ENCODE data around the gene SH2D3C.

SH2D3C gene

DNA sequence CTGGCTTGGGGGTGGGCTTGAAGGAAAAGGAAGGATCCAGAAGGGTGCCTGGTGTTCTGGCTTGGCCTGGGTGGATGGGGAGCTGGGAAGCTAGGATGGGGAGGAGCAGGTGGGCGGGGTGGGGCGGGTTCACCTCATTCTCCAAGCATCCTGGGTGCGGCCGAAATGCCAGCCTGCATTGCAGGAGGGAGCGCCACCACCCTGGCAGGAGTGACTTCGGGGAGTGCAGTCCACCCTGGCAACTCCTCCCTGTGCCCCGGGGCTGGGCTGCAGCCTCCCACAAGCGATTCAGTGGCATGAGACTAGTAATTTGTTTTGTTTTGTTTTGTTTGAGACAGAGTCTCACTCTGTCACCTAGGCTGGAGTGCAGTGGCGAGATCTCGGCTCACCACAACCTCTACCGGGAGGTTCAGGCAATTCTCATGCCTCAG, 57.1 kb downstream of the SH2D3C start:
- H3K36me3 ChIP-seq (ENCODE audit: low read length) = no peaks in the 10 kb centered on the region
- no peaks in the 10 kb centered on the region for H3K9me2 ChIP-seq (replicated peaks; ENCODE audit: insufficient read depth, low read length)
- H3K4me2 ChIP-seq (ENCODE audit: low read depth, low read length, poor library complexity, severe bottlenecking) = no peak overlapping the region
- H3K9me3 ChIP-seq (ENCODE audit: insufficient read depth, low read length) = no peaks in the 10 kb centered on the region
- no peaks in the 10 kb centered on the region for H3K79me2 ChIP-seq (ENCODE audit: insufficient read depth, low read length)
- H4K20me1 ChIP-seq (ENCODE audit: low read depth, low read length) = no peaks in the 10 kb centered on the region
- H3K27me3 ChIP-seq (ENCODE audit: low read length) = no peaks in the 10 kb centered on the region
- no peak overlapping the region for H3K4me3 ChIP-seq (ENCODE audit: insufficient read depth, low read length, poor library complexity, severe bottlenecking)
- TF ChIP-seq, protein P1, sequence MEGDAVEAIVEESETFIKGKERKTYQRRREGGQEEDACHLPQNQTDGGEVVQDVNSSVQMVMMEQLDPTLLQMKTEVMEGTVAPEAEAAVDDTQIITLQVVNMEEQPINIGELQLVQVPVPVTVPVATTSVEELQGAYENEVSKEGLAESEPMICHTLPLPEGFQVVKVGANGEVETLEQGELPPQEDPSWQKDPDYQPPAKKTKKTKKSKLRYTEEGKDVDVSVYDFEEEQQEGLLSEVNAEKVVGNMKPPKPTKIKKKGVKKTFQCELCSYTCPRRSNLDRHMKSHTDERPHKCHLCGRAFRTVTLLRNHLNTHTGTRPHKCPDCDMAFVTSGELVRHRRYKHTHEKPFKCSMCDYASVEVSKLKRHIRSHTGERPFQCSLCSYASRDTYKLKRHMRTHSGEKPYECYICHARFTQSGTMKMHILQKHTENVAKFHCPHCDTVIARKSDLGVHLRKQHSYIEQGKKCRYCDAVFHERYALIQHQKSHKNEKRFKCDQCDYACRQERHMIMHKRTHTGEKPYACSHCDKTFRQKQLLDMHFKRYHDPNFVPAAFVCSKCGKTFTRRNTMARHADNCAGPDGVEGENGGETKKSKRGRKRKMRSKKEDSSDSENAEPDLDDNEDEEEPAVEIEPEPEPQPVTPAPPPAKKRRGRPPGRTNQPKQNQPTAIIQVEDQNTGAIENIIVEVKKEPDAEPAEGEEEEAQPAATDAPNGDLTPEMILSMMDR (IDR thresholded peaks at IDR 0.05; ENCODE audit: insufficient read depth, low read length, poor library complexity, severe bottlenecking) = no peak
- TF ChIP-seq EZH2phosphoT487 (conservative IDR thresholded peaks at IDR 0.05; ENCODE audit: low read length) = no peak
- no peak overlapping the region for H2AFZ ChIP-seq (ENCODE audit: low read depth, low read length, severe bottlenecking)
- H3K9ac ChIP-seq (ENCODE audit: low read length) = no peak overlapping the region
- H3F3A ChIP-seq (ENCODE audit: insufficient read depth) = no peaks in the 10 kb centered on the region
- H3K27ac ChIP-seq (ENCODE audit: low read depth, low read length) = no peak overlapping the region

DNA sequence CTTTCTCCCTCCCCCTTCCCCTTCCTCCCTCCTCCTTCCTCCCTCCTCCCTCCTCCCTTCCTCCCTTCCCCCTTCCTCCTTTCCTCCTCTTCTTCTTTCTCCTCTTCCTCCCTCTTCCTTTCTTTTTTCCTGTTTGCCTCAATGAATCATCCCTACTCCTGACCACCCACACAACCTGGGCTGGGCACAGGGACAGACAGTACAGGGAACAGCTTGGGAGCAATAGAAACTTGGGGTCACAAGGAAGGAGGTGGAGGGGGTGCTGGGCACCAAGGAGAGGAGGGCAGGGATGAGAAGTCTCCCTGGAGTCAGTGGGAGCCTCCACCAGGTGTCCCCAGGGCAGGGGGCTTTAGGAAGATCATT, 57.6 kb downstream of the SH2D3C start:
- H3F3A ChIP-seq (ENCODE audit: insufficient read depth) = no peaks in the 10 kb centered on the region
- TF ChIP-seq EZH2phosphoT487 (conservative IDR thresholded peaks at IDR 0.05; ENCODE audit: low read length) = no peak
- TF ChIP-seq, protein P1 (IDR thresholded peaks at IDR 0.05; ENCODE audit: insufficient read depth, low read length, poor library complexity, severe bottlenecking) = no peak
- H3K4me3 ChIP-seq (ENCODE audit: insufficient read depth, low read length, poor library complexity, severe bottlenecking) = no peak overlapping the region
- H3K27ac ChIP-seq (ENCODE audit: low read depth, low read length) = no peak overlapping the region
- H4K20me1 ChIP-seq (ENCODE audit: low read depth, low read length) = no peaks in the 10 kb centered on the region
- H3K9me2 ChIP-seq (replicated peaks; ENCODE audit: insufficient read depth, low read length) = no peaks in the 10 kb centered on the region
- H2AFZ ChIP-seq (ENCODE audit: low read depth, low read length, severe bottlenecking) = no peak overlapping the region
- H3K9me3 ChIP-seq (ENCODE audit: insufficient read depth, low read length) = no peaks in the 10 kb centered on the region
- no peaks in the 10 kb centered on the region for H3K36me3 ChIP-seq (ENCODE audit: low read length)
- H3K9ac ChIP-seq (ENCODE audit: low read length) = no peak overlapping the region
- H3K79me2 ChIP-seq (ENCODE audit: insufficient read depth, low read length) = no peaks in the 10 kb centered on the region
- no peaks in the 10 kb centered on the region for H3K27me3 ChIP-seq (ENCODE audit: low read length)
- H3K4me2 ChIP-seq (ENCODE audit: low read depth, low read length, poor library complexity, severe bottlenecking) = no peak overlapping the region

DNA sequence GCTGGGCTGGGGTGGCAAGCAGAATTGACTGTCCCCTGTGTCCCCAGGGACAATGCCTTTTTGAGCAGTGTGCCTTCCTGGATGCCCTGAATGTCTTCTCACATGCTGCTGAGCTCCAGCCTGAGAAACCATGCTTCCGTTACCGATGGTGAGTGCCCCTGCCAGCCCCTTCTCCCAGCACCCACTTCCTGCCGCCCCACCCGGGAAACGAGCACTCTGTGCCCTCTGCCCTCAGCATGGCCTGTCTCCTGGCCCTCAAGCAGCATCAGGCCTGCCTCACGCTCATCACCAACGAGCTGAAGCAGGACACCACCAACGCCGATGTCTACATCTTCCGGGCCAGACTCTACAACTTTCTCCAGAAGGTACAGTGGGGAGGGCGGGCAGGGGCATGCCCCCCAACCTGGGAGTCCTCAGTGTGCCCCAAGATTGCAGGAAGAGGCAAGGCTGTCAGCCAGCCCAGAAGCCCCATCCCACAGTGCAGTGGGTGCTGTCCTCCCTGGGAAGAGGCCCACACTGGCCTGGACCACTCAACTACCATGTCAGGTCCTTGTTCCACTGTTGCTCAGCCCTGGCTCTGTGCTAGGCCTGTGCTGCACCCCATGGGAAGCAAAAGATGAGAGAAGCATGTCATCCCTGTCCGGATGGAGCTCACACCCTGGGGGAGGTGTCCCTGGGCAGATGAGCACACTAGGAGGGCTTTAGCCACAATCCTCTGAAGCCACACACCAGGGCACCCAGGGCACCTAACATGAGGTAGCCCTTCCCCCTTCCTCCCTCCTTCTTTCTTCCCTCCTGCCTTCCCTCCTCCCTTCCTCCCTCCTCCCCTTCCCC, 58.2 kb downstream of the SH2D3C start:
- Histone ChIP-seq H3K4me3 (ENCODE audit: insufficient read depth, low read length, poor library complexity, severe bottlenecking) (no peak overlapping the region), H3K36me3 (ENCODE audit: low read length) (no peaks in the 10 kb centered on the region), H3K9me3 (ENCODE audit: insufficient read depth, low read length) (no peaks in the 10 kb centered on the region), H3K9me2 (replicated peaks; ENCODE audit: insufficient read depth, low read length) (no peaks in the 10 kb centered on the region), H3K79me2 (ENCODE audit: insufficient read depth, low read length) (no peaks in the 10 kb centered on the region), H3K9ac (ENCODE audit: low read length) (no peak overlapping the region), H3K4me2 (ENCODE audit: low read depth, low read length, poor library complexity, severe bottlenecking) (no peak overlapping the region), H3K27ac (ENCODE audit: low read depth, low read length) (no peak overlapping the region), H4K20me1 (ENCODE audit: low read depth, low read length) (no peaks in the 10 kb centered on the region), H3K27me3 (ENCODE audit: low read length) (no peaks in the 10 kb centered on the region), H3F3A (ENCODE audit: insufficient read depth) (no peaks in the 10 kb centered on the region), H2AFZ (ENCODE audit: low read depth, low read length, severe bottlenecking) (no peak overlapping the region)
- TF ChIP-seq EZH2phosphoT487 (conservative IDR thresholded peaks at IDR 0.05; ENCODE audit: low read length) = no peak
- TF ChIP-seq, protein P1 (IDR thresholded peaks at IDR 0.05; ENCODE audit: insufficient read depth, low read length, poor library complexity, severe bottlenecking) = no peak

All from SU-DHL-6 (cell line).